Amniotic stem cell (primary cell): Measurements from ENCODE around the gene KIAA1328.
"Not testable (repeated sequence)": the region's sequence is repeated elsewhere in the genome, so short reads cannot be mapped to it uniquely, and the experiment has no call there.

Experiments used
- DNase-seq: peaks from one replicate; lab custom pipeline; 2025; lab: John Stamatoyannopoulos, UW

The KIAA1328 gene

GRCh38 chr18:36887864-36888263, 58.9 kb downstream of the KIAA1328 start:
- DNase-seq: no peak

GRCh38 chr18:36888778-36889177, 59.9 kb downstream of the KIAA1328 start:
- no peak for DNase-seq

DNA sequence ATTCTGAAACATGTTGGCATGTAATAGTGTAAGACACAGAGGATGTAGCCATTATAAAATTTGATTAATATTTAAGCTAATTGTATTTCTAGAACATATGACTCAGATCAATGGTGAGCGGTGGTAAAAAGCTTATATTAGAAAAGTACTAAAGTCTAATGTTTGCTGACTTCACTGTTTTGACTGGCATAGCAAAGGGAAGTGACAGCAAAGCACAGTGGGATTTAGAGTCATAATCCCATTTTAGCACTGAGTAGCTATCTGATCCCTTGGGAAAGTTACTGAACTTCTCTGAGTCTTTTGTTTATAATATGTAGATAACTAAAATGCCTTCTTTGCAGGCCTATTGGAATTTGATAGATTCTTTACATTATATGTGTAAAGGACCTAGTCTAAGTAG, 60.4 kb downstream of the KIAA1328 start:
- no peak for DNase-seq

DNA sequence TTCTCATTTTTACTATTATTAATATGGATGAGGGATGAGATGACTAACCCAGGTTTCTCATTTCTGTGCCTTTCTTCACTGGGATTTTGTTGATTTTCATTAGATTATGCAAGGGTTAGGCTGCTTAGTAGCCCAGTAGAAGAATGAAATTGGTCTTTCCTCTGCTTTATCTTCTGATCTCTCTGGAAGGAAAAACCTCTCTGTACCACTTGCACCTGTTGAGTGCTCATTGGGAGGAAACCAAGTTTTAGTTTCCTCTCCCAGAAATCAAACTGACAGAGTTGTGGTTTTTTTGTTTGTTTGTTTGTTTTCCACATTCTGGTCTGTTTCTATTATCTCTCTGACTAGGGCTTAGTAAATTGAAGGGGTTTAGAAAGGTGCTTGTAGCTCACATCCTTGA, 60.8 kb downstream of the KIAA1328 start:
- DNase-seq: no peak

- no peak for DNase-seq
These were observed 61.7 kb downstream of the KIAA1328 start for GRCh38 chr18:36890598-36890997.

- DNase-seq: no peak
These were observed 64.3 kb downstream of the KIAA1328 start for GRCh38 chr18:36893227-36893626.

- no peak for DNase-seq
These were observed 66.7 kb downstream of the KIAA1328 start for GRCh38 chr18:36895606-36896005.

DNA sequence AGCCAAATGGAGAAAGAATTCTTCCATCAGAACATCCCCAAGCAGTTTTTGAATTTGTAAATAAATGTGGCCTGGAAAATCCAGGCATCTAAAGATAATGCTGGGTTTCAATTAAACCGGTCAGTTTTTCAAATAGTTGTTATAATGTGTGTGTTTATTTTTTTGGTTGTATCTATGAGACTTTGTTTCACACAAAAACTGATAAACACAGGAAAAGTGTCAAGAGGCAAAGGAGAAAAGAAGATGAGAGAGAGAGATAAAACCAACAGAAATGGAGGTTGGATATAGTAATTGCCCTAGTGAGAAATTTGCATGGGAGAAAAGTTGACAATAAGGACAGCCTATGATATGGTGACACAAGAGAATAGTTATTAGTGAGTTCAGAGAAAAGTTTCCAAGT, 68.3 kb downstream of the KIAA1328 start:
- DNase-seq: no peak

- DNase-seq: no peak
These were observed 70.4 kb downstream of the KIAA1328 start for GRCh38 chr18:36899289-36899688.

DNA sequence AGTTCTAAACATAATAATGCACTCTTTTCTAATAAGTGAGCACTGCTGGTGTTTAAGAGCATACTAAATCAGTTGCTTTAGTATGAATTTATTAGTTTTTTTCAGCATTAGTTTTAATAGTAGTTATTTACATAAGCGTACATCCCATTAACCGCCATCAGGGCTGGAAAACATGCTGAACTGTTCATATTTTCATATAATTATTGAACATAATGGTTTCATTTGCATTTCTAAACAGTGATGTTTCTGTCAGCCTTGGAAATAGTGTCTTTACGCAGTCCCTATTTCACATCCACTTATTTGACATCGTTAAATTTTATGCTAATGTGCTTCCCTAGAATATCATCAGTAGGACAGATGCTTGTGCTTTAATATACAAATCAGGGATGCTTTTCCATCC, 71.5 kb downstream of the KIAA1328 start:
- DNase-seq: no peak

- DNase-seq: no peak
These were observed 72.4 kb downstream of the KIAA1328 start for GRCh38 chr18:36901277-36901701.

DNA sequence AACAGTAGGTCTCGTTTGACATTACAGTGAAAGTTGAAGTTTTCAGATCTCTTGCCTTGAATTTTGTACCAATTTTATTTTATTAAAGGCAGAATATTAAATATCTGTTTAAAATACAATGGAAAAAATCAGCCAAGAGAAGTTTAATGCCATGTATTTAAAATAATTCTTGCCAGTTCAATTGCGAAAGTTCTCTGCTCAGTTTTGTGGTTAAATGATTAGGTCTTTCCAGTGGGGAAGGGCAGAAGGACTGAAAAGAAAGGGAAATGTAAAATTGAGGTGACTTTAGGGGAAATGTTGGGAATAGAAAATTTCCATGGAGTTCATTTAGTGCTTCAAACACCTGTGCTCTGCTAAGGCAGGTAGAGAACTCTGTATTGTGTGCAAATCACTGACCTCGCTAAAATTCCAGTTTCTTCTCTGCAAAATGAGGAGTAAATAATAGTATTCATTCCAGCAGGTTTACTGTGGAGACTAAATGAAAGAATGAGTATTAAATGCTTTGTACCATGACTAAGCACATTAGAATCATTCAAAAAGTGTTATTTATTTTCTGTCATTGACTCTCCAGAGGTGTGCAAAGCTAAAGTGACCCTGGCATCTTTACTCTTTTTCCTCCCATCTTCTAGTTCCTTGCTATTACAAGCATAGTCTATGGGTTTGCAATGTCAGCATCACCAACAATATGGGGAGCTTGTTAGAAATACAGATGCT, 74.4 kb downstream of the KIAA1328 start:
- no peak for DNase-seq

- no peak for DNase-seq
These were observed 76.6 kb downstream of the KIAA1328 start for GRCh38 chr18:36905571-36905970.

DNA sequence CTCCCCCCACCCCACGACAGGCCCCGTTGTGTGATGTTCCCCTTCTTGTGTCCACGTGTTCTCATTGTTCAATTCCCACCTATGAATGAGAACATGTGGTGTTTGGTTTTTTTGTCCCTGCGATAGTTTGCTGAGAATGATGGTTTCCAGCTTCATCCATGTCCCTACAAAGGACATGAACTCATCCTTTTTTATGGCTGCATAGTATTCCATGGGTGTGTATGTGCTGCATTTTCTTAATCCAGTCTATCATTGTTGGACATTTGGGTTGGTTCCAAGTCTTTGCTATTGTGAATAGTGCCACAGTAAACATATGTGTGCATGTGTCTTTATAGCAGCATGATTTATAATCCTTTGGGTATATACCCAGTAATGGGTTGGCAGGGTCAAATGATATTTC, 80.4 kb downstream of the KIAA1328 start:
- DNase-seq: not testable (repeated sequence)

DNA sequence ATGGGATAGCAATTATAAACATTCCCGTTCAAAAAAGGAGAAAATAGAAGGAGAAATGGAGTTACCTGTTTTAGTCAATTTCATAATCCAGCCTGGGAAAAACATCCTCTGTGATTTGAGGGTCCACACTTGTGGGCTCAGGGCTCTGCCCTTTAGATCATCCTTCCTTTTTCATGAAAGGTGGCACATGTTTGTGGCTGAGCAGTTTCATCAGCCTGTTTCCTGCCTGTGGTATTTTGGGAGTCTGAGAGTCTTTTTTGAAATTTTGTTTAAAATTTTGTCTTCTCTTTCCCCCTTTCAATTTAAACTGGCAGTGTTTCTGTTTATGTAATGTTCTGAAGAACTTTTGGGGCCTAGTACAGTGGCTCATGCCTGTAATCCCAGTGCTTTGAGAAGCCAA, 84.0 kb downstream of the KIAA1328 start:
- DNase-seq: no peak

GRCh38 chr18:36917907-36918306, 89.0 kb downstream of the KIAA1328 start:
- DNase-seq: no peak

DNA sequence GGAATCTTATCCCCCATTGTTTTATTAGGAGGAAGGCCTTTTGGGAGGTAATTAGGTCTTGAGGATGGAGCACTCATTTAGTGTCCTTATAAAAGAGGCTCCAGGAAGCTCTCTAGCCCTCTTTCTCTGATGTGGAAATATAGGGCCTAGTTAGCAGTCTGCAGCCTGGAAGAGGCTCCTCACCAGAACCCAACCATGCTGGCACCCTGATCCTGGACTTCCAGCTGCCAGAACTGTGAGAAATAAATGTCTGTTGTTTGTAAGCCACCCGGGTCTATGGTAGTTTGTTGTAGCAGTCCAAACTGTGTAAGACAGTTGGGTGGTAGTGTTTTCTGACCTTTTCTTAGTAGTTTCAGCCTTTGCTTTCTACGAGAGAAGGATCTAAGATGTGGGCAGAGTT, 100.7 kb downstream of the KIAA1328 start:
- DNase-seq: no peak

DNA sequence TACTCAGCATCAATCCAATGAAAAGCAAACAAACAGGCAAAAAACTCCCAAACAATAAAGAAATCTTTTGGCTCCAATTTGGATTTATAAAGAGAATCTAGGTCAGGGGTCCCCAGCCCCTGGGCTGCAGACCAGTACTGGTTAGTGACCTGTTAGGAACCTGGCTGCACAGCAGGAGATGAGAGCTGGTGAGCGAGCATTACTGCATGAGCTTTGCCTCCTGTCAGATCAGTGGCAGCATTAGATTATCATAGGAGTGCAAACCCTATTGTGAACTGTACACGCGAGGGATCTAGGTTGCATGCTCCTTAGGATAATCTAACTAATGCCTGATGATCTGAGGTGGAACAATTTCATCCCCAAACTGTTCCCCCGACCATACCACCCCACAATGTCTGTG, 102.2 kb downstream of the KIAA1328 start:
- no peak for DNase-seq

DNA sequence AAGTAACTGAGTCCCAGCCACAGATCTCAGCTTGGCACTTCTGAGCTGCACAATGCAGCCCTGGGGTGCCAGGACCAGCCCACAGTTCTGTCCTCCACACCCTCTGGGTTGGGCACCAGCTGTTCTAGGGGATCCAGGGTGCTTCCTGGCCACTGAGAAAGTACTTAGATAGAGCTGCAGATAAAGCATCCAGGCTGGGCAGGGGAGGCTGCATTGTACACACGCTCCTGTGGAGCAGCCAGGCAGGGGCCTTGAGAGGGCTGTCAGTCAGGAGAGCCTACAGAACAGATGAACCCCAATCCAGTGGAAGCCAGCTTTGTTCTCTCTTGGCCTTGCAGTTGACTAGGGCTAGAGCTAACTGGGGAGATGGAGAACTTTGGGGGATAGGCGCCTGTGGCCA, 104.6 kb downstream of the KIAA1328 start:
- DNase-seq: no peak

DNA sequence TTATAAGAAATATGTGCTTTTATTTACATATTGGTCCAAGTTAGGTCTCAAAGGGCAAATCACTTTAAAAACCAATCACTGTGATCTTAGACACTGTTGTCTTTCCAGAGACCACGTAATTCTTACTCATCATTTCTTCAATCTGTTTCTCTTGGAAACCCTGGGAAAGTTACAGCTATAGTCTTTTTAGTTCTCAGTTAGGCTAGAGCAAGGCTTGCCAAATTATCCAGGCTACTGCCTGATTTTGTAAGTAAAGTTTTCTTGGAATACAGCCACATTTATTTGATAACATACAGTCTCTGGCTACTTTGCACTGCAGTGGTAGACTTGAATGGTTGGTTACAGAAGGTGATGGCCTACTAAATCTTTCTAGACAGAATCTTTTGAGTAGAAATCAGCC, 106.0 kb downstream of the KIAA1328 start:
- DNase-seq: no peak

- DNase-seq: no peak
These were observed 113.3 kb downstream of the KIAA1328 start for GRCh38 chr18:36942264-36942663.

DNA sequence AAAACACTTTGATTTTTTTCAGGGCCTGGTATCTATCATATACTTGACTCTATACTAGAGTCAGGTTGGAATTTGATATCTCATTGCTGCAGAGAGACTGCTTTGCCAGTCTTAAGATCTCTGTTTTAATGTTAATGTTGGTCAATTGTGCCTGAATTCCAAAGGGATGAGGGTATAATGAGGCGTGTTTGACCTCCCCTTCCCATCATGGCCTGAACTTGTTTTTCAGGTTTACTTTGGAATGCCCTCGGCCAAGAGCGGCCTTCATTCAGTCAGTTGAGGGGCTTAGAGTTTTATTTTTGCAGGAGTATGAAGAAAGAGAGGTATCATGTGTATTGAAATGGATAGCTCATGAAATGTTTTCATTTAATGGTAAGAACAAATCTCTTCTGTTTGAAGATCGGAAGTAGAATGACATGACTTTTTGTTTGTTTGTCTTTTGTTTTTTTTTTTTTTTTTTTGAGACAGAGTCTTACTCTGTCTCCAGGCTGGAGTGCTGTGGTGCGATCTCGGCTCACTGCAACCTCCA, 119.0 kb downstream of the KIAA1328 start:
- DNase-seq: no peak

DNA sequence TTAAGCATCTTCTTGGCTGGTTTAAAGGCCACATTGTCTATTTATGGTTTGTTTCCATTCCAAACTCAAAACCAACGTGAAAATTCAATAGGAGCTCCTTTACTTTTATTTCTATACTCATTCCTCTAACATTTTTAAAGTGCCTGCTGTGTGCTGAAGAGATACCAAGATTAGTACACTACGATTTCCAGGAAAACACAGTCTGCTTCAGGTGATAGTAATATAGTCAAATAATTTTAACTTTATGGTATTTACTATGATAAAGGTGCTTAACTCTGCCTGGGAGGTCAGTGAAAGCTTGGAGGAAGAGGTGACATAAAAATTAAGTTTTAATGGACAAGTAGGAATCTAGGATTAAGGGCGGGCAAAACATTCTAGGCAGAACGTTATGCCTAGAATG, 121.4 kb downstream of the KIAA1328 start:
- no peak for DNase-seq

- DNase-seq: no peak
These were observed 122.0 kb downstream of the KIAA1328 start for GRCh38 chr18:36950960-36951359.
